AG09319 (cell line): ENCODE data around the gene DYRK1A.

Experiments used
- DNase-seq: peaks from one replicate; pipeline ENCODE4 v3.0.0-alpha.2; 2010; ENCODE audit warnings: low read depth; ENCODE audit errors: extremely low read depth
- CTCF ChIP-seq: IDR thresholded peaks from 2 replicates; pipeline ENCODE4 v1.5.1; 2011; ENCODE audit warnings: low read depth, mild to moderate bottlenecking, inconsistent platforms, low read length, moderate library complexity

The DYRK1A gene

GRCh38 chr21:37421306-37421705 is 54.7 kb downstream of the DYRK1A start:
- TF ChIP-seq CTCF, result no peak
- no peak for DNase-seq

GRCh38 chr21:37422382-37422781 is 55.8 kb downstream of the DYRK1A start:
- no peak for DNase-seq

GRCh38 chr21:37423103-37423502 is 56.5 kb downstream of the DYRK1A start:
- DNase-seq, result no peak
- TF ChIP-seq CTCF, result no peak

More at GRCh38 chr21:37422382-37422781, 55.8 kb downstream of the DYRK1A start:
- no peak for TF ChIP-seq CTCF

- no peak for TF ChIP-seq CTCF
- no peak for DNase-seq
Observed at GRCh38 chr21:37424396-37424795, 57.8 kb downstream of the DYRK1A start.

DNA sequence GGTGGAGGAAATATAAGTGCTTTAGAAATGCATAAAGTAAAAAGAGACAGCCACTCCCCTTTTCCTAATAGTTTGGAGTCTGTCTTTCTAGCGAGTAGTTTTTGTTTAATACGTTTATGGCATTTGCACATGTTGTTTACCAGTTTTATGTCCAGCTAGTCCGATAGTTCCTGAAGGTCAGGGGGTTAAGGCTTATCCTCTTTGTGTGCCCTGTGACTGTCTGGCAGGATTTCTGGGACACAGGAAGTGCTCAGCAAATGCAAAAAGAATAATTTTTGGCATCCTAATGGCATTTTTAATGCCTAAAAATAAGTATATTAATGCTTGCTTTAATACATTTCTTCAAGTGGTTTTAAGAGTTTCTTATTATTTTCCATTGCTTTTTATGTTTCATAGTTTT is 58.4 kb downstream of the DYRK1A start:
- no peak for DNase-seq
- TF ChIP-seq CTCF, result no peak

DNA sequence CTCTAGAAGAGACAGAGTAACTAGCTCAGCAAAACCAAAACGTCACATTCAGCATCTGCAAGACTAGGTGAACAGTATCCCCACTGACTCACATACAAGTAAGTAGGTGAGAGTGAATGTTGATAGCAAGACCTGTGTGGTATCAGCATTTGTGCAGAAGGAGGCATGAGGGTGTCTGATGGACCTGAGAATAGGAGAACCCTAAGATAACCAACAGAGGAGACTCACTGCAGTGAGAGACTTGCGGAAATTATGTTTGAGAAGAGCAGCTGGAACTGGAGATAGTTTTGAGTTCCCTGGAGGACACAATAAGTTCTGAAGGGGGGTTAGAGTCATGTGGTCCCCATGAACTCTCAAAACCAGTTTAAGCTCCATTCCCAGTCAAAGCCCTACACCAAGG is 59.1 kb downstream of the DYRK1A start:
- TF ChIP-seq CTCF, result no peak

GRCh38 chr21:37427221-37427620 is 60.6 kb downstream of the DYRK1A start:
- DNase-seq, result no peak
- no peak for TF ChIP-seq CTCF

More for the DNA sequence above, 59.1 kb downstream of the DYRK1A start:
- DNase-seq, result no peak
